Stimulated activated CD8-positive, alpha-beta memory T cell treated with anti-CD3 and anti-CD28 coated beads, Interleukin-15, amount 100 ng/mL, for 1 hour (primary cell): Measurements from ENCODE around the gene CCDC12.

Experiments
- DNase-seq: peaks from one replicate; pipeline ENCODE4 v3.0.0-alpha.2; 2020; ENCODE audit warnings: low read depth

Gene CCDC12

DNA sequence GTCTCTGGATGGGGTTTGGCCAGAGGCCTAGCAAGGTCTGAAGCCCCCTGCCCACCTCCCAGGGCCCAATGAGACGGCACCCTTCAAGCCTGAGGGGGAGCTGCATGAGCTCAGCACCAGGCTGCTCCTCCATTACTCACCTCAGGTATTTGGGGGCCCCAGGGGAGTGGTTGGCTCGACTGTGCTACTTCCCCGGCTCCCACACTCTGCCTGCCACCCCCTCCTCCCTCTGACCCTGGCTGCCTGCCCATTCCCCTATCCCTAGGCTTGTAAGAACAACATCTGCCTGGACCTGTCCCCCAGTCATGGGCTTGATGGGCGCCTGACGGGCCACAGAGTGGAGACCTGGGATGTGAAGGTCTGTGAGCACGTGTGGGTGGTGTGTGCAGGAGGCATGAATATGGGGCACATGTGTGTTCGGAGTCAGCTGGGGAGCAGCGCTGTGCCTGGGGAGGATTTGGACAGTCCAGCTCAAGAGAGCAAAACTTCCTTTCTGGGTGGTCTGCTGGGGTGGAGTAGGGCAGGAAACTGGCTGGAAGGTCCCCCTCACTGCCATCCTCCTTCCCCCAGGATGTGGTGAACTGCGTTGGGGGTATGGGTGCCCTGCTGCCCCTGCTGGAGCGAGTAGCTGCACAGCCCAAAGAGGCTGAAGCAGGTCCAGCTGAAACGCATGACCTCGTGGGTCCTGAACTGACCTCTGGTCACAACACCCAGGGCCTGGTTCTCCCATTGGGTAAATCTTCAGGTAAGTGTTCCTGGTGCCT is 20.3 kb upstream of the CCDC12 start:
- DNase-seq = no peak

DNA sequence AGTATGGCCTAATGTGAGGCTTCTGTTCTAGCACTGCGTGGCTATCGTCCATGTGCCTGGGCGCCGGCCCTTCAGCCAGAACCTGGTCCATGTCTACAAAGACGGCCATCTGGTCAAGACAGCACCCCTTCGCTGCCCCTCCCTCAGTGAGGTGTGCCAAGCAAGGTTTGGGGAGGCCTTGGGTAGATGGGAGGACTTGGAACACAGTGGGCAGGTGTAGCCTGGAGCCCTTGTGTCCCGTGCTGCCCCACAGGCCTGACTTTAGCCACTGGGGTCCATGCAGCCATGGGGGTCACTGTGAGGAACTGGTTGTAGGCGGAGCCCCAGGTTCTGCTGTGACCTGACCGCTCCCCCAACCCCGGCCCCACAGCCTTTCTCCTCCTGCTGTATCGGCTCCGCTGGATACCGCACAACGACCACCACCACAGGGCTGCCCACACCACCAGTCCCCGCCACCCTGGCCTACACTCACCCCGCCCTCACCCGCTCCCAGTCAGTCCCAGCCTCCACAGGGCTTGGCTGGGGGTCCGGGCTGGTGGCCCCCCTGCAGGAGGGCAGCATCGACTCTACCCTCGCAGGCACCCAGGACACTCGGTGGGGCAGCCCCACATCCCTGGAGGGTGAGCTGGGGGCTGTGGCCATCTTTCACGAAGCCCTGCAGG is 19.5 kb upstream of the CCDC12 start:
- no peak for DNase-seq

DNA sequence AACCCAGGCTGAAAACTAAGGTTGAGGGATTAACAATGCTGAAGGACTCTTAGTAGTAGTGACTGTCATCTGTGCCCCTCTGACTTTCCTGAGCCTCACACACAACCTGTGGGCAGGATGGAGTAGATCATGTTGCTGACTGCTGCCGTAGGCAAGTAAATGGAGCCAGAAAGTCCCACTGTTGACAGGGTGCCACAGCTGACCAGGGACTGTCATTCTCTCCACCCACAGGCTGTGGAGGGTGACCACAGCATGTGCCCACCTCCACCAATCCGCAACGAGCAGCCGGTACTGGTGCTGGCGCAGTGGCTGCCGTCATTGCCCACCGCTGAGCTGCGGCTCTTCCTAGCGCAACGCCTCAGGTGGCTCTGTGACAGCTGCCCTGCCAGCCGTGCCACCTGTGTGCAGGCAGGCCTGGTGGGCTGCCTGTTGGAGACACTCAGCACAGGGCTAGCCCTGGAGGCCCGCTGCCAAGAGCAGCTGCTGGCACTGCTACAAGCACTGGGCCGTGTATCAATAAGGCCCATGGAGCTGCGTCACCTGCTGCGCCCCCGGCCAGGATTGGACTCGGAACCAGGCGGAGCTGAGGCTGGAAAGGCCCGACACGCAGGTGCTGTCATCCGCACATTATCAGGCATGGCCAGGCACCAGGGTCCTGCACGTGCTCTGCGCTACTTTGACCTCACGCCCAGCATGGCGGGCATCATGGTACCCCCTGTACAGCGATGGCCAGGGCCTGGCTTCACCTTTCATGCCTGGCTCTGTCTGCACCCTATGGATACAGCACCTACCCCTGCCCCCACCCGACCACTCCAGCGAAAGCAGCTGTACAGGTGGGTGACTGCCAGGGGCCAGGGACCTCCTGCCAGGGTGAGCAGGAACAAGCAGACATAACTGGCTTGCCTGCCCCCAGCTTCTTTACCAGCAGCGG is 18.5 kb upstream of the CCDC12 start:
- no peak for DNase-seq

DNA sequence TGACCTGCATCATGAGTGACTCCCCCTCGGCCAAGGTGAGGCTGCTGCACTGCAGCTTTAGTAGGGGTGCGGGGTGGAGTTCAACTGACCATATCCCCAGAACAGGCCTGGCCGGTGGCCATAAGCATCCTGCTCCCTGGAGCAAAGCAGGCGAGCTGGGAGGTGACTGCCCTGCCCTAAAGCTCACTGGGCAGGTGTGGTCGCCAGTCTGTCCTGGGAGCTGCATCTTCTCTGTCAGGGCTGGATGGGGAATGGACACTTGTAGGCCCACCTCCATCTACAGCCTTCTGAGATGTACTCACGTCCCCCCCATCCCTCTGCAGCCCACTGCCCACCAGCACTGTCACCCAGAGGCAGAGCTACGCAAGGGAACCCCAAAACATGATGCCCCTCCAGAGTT is 17.4 kb upstream of the CCDC12 start:
- DNase-seq = no peak

DNA sequence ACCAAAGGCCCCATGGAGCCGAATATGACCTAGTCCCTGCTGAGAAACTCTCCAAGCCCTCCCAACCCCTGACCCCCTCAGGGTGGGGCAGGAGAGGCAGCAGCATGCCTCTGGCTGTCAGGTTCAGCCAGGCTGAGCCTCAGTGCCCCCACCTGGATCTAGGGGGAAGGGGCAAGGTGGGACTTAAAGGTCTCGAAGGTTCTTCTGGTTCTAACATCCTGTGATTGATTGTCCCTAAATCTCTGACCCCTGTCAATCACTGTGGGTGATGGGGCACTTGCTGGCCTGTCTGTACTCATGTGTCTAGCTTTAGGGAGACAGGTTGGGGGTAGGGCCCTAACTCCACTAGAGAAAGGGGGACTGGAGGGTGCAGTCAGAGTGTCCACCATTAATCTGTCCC is 16.7 kb upstream of the CCDC12 start:
- DNase-seq = no peak

DNA sequence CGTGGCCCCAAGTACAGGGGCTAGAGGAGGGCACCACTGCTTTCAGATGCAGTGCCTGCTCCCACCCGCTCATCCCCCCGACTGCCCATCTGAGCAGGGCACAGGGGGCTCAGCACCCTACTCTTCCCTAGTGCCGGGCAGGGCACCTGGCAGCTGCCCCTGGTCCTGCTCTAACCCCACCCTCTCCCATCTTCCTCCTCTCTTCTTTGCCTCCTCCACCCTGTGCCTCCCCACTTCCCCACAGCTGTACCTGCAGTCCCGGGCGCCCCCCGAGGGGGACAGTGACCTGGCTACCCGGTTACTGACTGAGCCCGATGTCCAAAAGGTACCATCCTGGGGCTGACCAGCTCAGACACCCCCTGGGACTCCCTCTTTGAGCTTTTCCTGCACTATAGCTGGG is 15.7 kb upstream of the CCDC12 start:
- no peak for DNase-seq

DNA sequence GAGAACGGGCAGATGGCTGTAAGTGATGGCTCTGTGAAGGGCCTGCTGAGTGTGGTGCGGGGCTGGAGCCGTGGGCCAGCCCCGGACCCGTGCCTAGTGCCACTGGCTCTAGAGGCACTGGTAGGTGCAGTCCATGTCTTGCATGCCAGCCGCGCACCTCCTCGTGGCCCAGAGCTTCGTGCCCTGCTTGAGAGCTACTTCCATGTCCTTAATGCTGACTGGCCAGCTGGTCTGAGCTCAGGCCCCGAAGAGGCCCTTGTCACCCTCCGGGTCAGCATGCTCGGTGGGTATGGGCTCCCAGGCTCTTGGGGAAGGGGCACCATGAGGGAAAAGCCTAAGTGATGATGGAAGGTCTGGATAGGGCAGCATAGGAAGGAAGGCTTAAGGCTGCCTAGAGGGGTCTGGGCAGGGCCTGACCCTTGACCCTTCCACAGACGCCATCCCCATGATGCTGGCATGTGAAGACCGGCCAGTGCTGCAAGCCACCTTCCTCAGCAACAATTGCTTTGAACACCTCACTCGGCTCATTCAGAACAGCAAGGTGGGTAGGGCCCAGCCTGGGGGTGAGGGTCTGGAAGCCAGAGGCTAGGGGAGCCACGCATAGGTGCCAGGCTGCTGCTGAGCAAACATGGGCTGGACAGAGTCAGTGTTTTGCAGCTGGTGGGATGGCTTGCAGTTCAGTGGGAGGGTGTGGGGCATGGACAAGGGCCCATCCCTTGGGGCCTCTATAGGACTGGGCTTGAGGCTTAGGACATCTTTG is 15.0 kb upstream of the CCDC12 start:
- no peak for DNase-seq

DNA sequence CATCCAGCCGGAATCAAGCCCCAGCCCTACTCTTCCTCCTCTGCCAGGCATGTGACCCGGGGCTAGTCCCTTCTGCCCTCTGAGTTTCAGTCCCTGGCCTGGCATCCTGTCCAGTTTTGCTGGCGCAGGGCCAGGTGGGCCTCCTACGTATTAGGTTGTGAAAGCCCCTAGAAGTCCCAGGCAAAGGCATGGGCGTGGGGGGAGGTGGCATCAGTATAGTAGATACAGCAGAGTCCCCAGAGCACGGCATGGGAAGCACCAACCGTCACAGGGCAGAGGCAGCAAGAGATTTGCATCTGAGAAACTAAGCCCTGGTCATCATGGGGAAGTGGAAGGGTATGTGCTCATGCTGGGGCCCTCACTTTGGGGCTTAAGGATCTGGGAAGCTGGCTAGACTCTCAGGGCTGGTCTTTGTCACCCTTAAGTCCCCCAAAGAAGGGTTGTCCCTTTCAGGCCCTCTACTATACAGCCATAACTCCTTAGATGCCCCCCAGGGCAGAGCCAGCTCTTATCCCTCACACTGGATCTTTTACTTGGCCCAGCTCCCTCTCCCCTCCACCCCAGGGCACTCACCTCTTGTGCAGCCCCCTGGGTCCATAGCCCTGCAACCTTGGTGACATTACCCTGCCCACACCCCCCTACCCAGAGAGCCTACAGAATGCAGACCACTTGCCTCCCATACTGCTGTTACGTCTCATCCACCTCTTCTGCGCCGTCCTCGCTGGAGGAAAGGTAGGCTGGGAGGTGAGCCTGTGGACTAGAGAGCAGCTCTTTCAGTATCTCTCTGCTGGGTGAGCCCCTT is 14.2 kb upstream of the CCDC12 start:
- DNase-seq = no peak

DNA sequence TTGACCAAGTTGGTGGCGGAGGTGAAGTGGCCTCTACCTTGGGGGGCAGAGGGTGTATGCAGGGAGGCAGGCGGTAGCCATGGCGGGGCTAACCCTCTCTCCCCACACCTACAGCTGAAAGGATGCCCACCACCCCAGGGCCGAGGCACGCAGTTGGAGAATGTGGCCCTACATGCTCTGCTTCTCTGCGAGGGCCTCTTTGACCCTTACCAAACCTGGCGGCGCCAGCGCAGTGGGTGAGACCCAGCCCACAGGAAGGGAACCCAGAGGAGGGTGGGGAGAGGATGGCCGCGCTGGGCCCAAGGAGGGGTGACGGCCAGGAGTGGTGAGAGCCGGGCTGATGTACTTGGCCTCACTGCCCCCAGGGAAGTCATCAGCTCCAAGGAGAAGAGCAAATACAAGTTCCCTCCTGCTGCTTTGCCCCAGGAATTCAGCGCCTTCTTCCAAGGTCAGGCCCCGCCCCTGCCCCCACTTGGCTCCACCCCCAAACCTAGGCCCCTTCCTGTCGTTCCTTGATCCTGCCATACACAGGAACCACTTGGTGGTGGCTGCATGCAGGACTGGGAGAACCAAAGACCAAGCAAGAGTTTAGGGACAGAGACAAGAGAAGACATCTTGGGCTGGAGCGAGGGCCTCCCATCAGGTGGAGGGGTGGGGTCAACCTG is 12.7 kb upstream of the CCDC12 start:
- DNase-seq = no peak

DNA sequence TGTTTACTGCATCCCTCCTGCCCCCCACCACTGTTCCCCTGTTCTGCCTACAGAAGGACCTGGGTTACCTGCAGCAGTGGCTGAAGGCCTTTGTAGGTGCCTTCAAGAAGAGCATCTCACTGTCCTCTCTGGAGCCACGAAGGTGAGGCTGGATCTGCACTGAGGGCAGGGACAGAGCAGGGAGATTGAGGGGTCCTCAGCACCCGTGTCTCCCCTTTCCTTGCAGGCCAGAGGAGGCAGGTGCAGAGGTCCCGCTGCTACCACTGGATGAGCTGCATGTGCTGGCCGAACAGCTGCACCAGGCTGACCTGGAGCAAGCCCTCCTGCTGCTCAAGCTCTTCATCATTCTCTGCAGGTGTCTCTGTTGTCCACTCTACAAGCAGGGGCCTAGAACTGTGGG is 12.1 kb upstream of the CCDC12 start:
- DNase-seq = no peak

DNA sequence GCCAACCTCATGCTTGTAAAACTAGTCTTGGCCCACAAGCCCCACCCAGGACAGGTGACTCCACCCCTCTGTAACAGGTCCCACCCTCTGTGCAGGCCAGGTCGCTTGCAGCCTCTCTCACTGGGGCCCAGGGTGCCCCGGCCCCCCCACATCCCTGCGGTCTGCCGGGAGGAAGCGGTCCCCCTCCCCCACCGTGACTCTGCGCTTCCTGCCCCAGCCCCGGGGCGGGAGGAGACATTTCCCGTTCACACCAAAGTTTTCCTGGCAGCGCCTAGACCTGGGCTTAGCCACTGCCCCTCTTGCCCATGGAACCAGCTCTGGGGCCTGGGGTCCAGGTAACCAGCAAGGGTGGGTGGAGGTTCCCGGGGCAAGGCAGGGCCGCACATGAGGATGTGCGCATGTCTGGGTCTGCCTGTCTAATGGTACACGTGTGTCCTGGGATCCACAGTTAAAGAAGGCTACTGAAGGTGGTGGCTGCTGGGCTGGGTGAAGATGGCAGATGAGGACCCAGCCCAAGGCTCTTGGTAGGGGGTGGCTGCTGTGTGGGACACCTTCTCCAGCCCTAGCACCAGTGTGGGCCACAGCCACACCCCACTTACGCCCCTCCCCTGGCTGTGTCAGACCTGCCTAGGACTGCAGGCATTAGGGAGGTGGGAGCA is 11.3 kb upstream of the CCDC12 start:
- peak; percentile 65 for DNase-seq

DNA sequence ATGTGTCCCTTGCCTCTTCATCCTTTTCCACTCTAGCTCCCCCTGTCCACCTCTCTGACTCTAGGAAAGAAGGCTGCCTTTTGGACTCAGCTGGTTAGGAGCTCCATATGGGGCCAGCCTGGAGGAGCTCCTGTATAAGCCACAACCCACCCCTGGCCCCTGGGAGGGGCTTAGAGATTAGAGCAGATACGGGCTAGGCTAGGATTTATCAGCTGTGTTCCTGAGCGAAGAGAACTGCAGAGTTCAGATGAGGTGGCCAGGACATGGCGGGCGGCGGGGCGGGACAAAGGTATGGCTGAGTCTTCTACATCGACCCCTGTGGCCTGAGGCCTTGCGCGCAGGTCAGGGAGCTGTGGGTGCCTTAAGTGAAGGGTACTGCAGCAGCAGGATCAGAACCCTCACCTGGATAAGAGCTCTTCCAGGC is 10.8 kb upstream of the CCDC12 start:
- no peak for DNase-seq

DNA sequence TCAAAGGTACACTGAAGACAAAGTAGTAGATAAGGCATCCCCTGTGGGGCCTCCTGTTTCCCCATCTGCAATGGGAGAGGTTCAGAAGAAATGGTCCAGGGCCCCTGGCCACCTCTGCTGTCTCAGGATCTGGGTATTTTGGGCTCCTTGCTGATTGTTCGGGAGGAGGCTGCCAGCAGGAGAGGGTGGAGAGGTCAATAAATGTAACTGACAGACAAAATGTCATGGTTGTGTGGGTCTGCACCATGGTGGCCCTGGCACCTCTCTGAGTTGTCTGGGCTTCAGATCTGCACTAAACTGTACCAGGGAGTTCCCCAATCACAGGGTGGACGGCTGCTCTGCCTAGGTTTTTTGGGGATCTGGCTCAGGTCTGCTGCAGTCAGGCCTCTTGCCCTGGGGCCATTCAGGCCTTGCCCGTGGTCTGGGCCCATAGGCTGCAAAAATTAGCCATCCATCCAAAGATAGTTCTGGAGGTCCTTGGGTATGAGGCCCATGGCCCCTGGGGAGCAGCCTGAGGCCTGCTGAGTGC is 10.3 kb upstream of the CCDC12 start:
- no peak for DNase-seq

DNA sequence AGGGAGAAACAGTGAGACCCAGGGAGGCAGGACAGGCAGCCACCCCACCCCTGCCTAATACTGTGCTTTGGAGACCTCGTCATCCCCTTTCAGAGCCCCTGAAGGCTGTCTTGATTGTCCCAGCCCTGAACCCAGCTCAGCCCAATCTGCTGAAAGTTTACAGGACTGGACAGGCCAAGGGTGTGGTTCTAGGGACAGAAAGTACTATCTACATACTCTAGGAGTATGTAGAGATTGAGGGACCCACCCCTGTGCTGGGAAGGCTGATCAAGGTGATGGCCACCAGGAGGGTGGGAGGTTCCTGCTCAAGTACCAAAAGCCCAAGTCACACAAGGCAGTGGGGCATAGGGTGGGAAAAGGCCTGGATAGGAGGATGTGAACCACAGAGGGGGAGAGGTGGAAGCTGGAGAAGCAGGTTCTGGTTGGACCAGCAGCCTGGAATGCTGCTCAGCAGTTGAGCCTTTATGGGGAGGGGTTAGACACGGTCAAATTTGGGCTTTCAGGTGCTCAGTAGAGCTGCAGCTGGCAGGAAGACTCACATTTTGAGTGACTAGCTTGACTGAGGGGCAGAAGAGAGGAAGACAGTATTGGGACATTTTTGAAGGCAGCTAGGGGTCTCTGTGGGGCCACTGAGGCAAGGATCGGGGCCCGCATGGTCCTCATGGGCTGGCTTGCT is 9.6 kb upstream of the CCDC12 start:
- no peak for DNase-seq

DNA sequence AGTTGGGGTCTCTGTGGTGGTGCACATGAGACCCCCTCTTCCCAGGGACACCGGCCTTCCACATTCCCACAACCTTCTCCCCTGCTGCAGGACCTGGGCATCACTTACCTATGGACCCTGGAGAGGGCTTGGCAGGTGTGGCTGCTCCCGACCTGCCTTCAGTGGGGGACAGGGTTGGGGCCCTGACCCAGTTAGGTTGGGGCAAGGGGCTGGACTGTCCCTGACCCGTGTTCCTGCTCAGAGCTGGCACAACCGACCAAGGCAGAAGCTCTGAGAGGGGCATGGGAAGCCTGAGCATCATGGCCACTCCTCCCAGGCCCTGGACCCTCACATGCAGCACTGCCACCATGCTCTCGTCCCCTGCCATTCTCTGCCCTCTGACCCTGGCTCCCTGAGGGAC is 9.0 kb upstream of the CCDC12 start:
- no peak for DNase-seq

DNA sequence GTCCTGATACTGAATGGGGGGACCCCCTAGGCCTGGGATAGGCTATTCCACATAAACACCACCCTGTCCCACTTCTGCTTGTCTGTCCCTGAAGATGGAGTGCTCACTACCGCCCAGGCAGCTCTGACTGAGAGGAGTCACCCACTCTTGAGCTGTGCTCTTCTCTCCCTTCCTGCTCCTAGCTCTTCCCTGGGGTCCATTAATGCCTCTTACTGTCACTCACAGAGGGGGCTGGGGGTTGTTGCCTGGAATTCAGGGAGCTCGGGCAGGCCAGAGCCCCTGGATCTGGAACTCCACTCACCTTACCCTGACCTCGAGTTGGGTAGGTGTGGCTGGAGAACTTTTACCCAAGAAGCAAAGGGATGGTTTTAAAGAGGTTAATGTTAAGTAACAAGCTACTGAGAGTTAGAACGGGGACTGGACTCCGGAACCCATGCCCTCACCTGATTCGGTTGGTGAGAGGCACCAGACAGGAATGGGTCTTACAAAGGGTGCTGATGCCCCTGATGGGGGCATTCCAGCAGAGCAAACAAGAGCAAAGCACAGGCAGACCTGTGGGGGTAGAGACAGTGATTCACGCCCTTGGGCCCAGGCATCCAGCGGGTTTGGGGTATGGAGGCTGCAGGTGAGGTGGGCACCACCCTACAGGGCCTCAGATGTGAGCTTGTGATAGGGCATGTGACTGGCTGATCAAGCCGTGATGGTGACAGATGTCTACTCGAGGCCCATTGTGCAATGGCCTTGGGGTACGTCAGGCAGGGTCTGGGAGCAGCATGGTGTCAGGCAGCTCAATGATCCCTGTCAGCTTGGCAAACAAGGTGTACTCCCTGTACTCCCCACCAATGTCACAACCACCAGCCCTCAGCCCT is 8.3 kb upstream of the CCDC12 start:
- no peak for DNase-seq

DNA sequence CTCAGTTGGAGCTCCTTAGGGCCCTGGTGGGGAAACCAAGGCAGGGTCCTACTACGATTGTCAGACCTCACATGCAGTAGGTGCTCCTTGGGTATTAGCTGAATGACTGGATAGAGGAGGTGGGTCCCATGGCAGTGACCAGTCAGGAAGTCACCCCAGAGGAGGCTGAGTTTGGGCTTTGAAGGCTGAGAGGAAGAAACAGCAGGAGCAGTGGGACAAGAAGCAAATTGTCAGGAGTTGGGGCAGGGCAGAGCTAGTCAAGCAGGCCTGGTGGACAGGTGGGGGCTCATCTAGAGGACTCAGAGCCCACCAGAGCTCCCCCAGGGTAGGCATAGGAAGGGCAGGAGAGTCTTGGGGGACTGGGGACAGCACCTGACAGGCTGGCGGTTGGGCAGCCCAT is 6.0 kb upstream of the CCDC12 start:
- no peak for DNase-seq

DNA sequence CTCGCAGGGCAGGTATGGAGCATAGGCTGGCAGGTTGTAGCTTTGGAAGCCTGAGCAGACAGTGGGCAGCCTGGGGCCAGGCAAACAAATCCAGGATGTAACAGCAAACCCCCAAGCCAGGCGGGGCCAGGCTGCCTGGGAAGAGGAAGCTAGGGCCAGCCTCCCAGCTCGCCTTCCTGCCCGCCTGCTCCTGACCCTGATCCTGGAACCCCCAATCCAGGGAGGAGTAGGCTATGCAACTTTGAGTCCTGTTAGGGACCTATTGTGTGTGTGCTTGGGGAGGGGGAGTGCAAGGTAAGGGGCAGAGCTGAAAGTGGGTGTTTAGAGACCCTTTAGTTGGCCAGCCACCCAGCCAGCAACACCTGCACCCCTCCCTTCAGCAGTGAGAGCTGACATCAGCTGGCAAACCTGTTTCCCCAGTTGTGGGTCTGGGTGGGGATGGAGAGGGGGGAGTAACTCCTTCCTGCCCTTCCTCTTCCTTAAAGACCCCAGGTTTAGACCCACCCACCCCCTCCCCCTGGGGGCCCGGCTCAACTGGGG is 5.5 kb upstream of the CCDC12 start:
- no peak for DNase-seq
